HCT116 (cell line): Measurements from ENCODE around the gene SRGAP1. TPM values are rescaled to one million over a fixed set of nuclear protein-coding genes. Genes with fewer than 3 reads are reported as not detected.

Source experiments
- ATAC-seq: fragments of 200-7000 bp; cut with Tn5 transposase; 2 replicates; pipeline ENCODE4 v1.9.1; 2020; ENCODE audit warnings: mild to moderate bottlenecking, moderate library complexity
- BruUV-seq: library from RNA; stranded (reverse); fragments of 400-500 nt; replicated peaks from 2 replicates; lab custom pipeline; 2021; lab: Mats Ljungman, UMichigan
- CTCF ChIA-PET: fragments of 300-600 bp; sonication (Branson Sonifier 250); formaldehyde crosslinking; loops from one replicate; lab custom pipeline; 2021; ENCODE audit warnings: antibody characterized with exemption; lab: Charles Lee
- POLR2A ChIA-PET: fragments of 300-600, 350-600 bp; sonication (Branson Sonifier 250); formaldehyde crosslinking; loops from one replicate; lab custom pipeline; 2021; ENCODE audit warnings: antibody characterized with exemption; lab: Charles Lee
- RAD21 ChIA-PET, 2 experiments: fragments of 300-600 bp; sonication (Branson Sonifier 250); formaldehyde crosslinking; loops; one replicate each; lab custom pipeline; 2023; ENCODE audit warnings: low total read pairs in 2 of 2; ENCODE audit not compliant: uncharacterized antibody in 2 of 2, unreplicated experiment in 2 of 2, low non-redundant PET in 1 of 2; lab: Charles Lee
- DNase-seq: peaks from one replicate; pipeline ENCODE4 v3.0.0-alpha.2; 2010; ENCODE audit warnings: low read depth, low spot score
- H2AFZ ChIP-seq: fragments of 200-600 bp; shearing (Covaris generic), sonication (generic); 2 replicates; pipeline ENCODE4 v1.6.1; 2017; ENCODE audit warnings: low read depth, mixed run types, mixed read lengths, antibody characterized with exemption, low read length; ENCODE audit not compliant: poor library complexity, severe bottlenecking
- H3K27ac ChIP-seq: 2 replicates; pipeline ENCODE4 v1.5.1; 2012; ENCODE audit warnings: low read depth, low read length
- H3K27me3 ChIP-seq: fragments of 200-600 bp; sonication (generic); 2 replicates; pipeline ENCODE4 v1.6.1; 2016; ENCODE audit warnings: mixed run types, low read length, mixed read lengths; ENCODE audit not compliant: insufficient read depth
- H3K36me3 ChIP-seq, 2 experiments: fragments of 200-500 bp in 1 of 2; fragments of 200-600 bp in 1 of 2; sonication (Bioruptor generic) in 1 of 2; sonication (generic) in 1 of 2; 2 replicates each; pipeline versions ENCODE4 v1.5.1 to v1.6.1; 2014 to 2016; ENCODE audit warnings: low read length in 2 of 2, inconsistent platforms in 1 of 2, mixed read lengths in 1 of 2, mixed run types in 1 of 2; ENCODE audit not compliant: insufficient read depth in 2 of 2, control insufficient read depth in 1 of 2
- H3K4me1 ChIP-seq, 2 experiments: fragments of 200-600 bp in 1 of 2; sonication (generic) in 1 of 2; 2 replicates each; pipeline versions ENCODE4 v1.5.1 to v1.6.1; 2012 to 2017; ENCODE audit warnings: low read length in 2 of 2, inconsistent platforms in 1 of 2, mild to moderate bottlenecking in 1 of 2, mixed read lengths in 1 of 2, mixed run types in 1 of 2, moderate library complexity in 1 of 2; ENCODE audit not compliant: insufficient read depth in 2 of 2, control insufficient read depth in 1 of 2
- H3K4me2 ChIP-seq: fragments of 200-600 bp; sonication (generic); 2 replicates; pipeline ENCODE4 v1.6.1; 2017; ENCODE audit warnings: mixed run types, low read length, mixed read lengths
- H3K4me3 ChIP-seq, 2 experiments: fragments of 200-600 bp in 1 of 2; sonication (generic) in 1 of 2; replicated peaks in 1 of 2; 2 replicates each; pipeline ENCODE4 v1.5.1; 2011 to 2016; ENCODE audit warnings: low read length in 2 of 2, control low read depth in 1 of 2, low read depth in 1 of 2, mild to moderate bottlenecking in 1 of 2, mixed read lengths in 1 of 2, mixed run types in 1 of 2
- H3K79me2 ChIP-seq: fragments of 200-600 bp; sonication (generic); 2 replicates; pipeline ENCODE4 v1.6.1; 2017; ENCODE audit warnings: mild to moderate bottlenecking, mixed run types, low read length, moderate library complexity, mixed read lengths; ENCODE audit not compliant: insufficient read depth
- H3K9ac ChIP-seq: fragments of 200-600 bp; sonication (generic); 2 replicates; pipeline ENCODE4 v1.6.1; 2016; ENCODE audit warnings: low read length, mixed read lengths
- H3K9me2 ChIP-seq: fragments of 200-600 bp; sonication (generic), shearing (Covaris generic); 2 replicates; pipeline ENCODE4 v1.6.1; 2017; ENCODE audit warnings: mixed run types, mild to moderate bottlenecking, moderate library complexity; ENCODE audit not compliant: insufficient read depth
- H3K9me3 ChIP-seq, 2 experiments: fragments of 200-500 bp in 1 of 2; fragments of 200-600 bp in 1 of 2; sonication (Bioruptor generic) in 1 of 2; sonication (generic) in 1 of 2; 2 replicates each; pipeline ENCODE4 v1.6.1; 2014 to 2017; ENCODE audit warnings: low read length in 2 of 2, mixed read lengths in 2 of 2, inconsistent platforms in 1 of 2, low read depth in 1 of 2, mild to moderate bottlenecking in 1 of 2, mixed run types in 1 of 2, moderate library complexity in 1 of 2; ENCODE audit not compliant: control insufficient read depth in 1 of 2, insufficient read depth in 1 of 2
- H4K20me1 ChIP-seq: fragments of 200-600 bp; sonication (generic), shearing (Covaris generic); 2 replicates; pipeline ENCODE4 v1.6.1; 2017; ENCODE audit warnings: mixed run types, mild to moderate bottlenecking, moderate library complexity; ENCODE audit not compliant: insufficient read depth
- CBX3 ChIP-seq: IDR thresholded peaks from 2 replicates; pipeline ENCODE4 v1.6.1; 2012; ENCODE audit warnings: low read depth
- EZH2phosphoT487 ChIP-seq: fragments of 200-600 bp; IDR thresholded peaks from 2 replicates; pipeline ENCODE4 v1.6.1; 2018; ENCODE audit warnings: antibody characterized with exemption, borderline replicate concordance
- JUND ChIP-seq: IDR thresholded peaks from 2 replicates; pipeline ENCODE4 v1.6.1; 2012
- POLR2A ChIP-seq: IDR thresholded peaks from 2 replicates; pipeline ENCODE4 v1.7.0; 2011; ENCODE audit warnings: borderline replicate concordance; ENCODE audit not compliant: insufficient read depth, insufficient read length; ENCODE audit errors: extremely low read depth
- POLR2AphosphoS5 ChIP-seq: IDR thresholded peaks from 2 replicates; pipeline ENCODE4 v1.6.1; 2011; ENCODE audit warnings: mild to moderate bottlenecking, low read depth, low read length, moderate library complexity
- RAD21 ChIP-seq: IDR thresholded peaks from 2 replicates; pipeline ENCODE4 v1.6.1; 2012; ENCODE audit warnings: low read depth, mild to moderate bottlenecking
- SP1 ChIP-seq: IDR thresholded peaks from 2 replicates; pipeline ENCODE4 v1.6.1; 2012; ENCODE audit warnings: low read depth
- SRF ChIP-seq: IDR thresholded peaks from 2 replicates; pipeline ENCODE4 v1.6.1; 2012; ENCODE audit warnings: low read depth
- YY1 ChIP-seq: IDR thresholded peaks from 2 replicates; pipeline ENCODE4 v1.6.1; 2011; ENCODE audit warnings: low read length, low read depth, moderate library complexity, mild to moderate bottlenecking; ENCODE audit not compliant: insufficient replicate concordance; ENCODE audit errors: extremely low read depth
- ZNF274 ChIP-seq: fragments of 200-500 bp; sonication (Bioruptor generic); IDR thresholded peaks from 2 replicates; pipeline ENCODE4 v1.6.1; 2014; ENCODE audit warnings: mild to moderate bottlenecking, low read depth, low read length, inconsistent platforms
- intact Hi-C: fragments of 100-400 bp; cut with micrococcal nuclease; formaldehyde crosslinking; loops from 2 replicates; pipeline ENCODE4 v1.10.0; 2022
- total RNA-seq: library from RNA; stranded (reverse); gene quantifications from one replicate; pipeline ENCODE4 v1.2.1, GENCODE V29; 2021; ENCODE audit not compliant: unreplicated experiment
- TF ChIP-seq, protein P1 (sequence below): IDR thresholded peaks from 2 replicates; pipeline ENCODE4 v1.6.1; 2012
- TF ChIP-seq, protein P2 (sequence below): IDR thresholded peaks from 2 replicates; pipeline ENCODE4 v1.6.1; 2011; ENCODE audit warnings: mild to moderate bottlenecking, low read length, moderate library complexity; ENCODE audit not compliant: insufficient replicate concordance; ENCODE audit errors: extremely low read depth

SRGAP1 gene
- total RNA-seq, 1 experiment from 2014 or later, result 16.6 TPM

DNA sequence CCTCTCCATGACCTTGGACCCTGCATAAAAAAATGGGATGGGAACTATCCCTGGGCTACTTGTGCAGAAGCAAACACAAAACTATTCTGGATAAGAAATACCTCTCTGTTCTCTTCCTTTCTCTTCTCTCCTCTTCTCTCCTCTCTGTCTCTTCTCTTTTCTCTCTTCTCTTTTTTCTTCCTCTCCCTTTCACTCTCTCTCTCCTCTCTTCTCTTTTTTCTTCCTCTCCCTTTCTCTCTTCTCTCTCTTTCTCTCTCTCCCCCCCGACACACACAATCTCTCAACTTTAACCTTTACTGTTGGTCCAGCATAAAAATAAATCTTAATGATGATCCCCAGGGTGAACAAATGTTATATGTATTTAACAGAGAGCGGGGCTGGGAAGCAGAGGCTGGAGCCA, 141.4 kb downstream of the SRGAP1 start (continued):
- TF ChIP-seq SRF, result no peak

DNA sequence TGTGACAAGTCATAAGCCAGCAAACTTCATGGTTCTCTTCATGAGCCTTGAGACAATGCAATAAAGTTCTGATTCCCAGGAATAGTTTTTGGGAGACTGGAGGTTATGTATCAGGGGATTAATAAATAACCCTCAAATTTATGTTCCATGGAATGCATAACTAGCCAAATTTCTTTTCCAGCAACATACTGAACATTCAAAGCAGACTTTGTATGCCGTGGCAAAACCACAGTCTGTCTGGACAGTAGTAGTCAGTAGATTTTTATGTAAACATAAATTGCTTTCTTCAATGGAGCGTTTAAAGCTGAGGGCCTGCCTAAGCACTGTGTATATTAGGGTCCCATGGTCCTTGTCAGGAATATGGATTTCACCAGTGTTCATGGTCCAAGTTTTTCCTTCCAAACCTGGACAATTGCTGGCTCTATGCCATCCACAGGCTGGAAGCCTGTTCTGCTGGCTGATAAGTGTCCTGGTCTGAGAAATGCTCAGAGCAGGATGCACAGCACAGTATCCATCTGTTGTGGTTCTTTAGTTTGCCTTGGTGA, 144.9 kb downstream of the SRGAP1 start:
- CTCF ChIA-PET, result no interaction called here
- H3K4me1 ChIP-seq, result no peaks in the 10 kb centered on the region
- ATAC-seq (no peak), DNase-seq (no peak)
- no peaks in the 10 kb centered on the region for H3K9me3 ChIP-seq
- no peaks in the 10 kb centered on the region for H3K9me2 ChIP-seq
- H3K36me3 ChIP-seq, result no peaks in the 10 kb centered on the region
- no peak overlapping the region for H3K4me2 ChIP-seq
- POLR2A ChIA-PET, result no interaction called here
- no peak overlapping the region for H3K4me3 ChIP-seq
- no peaks in the 10 kb centered on the region for H4K20me1 ChIP-seq
- RAD21 ChIA-PET, result no interaction called here
- BruUV-seq, result no TSS peak
- H3K27ac ChIP-seq, result no peak overlapping the region
- H3K79me2 ChIP-seq, result no peaks in the 10 kb centered on the region
- H3K27me3 ChIP-seq, result no peaks in the 10 kb centered on the region
- TF ChIP-seq RAD21, result no peak
- no peak for TF ChIP-seq POLR2A
- no peak for TF ChIP-seq JUND
- no peak for TF ChIP-seq CBX3
- TF ChIP-seq EZH2phosphoT487, result no peak
- TF ChIP-seq YY1, result no peak
- TF ChIP-seq, protein P1, sequence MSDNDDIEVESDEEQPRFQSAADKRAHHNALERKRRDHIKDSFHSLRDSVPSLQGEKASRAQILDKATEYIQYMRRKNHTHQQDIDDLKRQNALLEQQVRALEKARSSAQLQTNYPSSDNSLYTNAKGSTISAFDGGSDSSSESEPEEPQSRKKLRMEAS, result no peak
- no peak for TF ChIP-seq SP1
- TF ChIP-seq, protein P2, sequence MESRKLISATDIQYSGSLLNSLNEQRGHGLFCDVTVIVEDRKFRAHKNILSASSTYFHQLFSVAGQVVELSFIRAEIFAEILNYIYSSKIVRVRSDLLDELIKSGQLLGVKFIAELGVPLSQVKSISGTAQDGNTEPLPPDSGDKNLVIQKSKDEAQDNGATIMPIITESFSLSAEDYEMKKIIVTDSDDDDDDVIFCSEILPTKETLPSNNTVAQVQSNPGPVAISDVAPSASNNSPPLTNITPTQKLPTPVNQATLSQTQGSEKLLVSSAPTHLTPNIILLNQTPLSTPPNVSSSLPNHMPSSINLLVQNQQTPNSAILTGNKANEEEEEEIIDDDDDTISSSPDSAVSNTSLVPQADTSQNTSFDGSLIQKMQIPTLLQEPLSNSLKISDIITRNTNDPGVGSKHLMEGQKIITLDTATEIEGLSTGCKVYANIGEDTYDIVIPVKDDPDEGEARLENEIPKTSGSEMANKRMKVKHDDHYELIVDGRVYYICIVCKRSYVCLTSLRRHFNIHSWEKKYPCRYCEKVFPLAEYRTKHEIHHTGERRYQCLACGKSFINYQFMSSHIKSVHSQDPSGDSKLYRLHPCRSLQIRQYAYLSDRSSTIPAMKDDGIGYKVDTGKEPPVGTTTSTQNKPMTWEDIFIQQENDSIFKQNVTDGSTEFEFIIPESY, result no peak
- no peak for TF ChIP-seq POLR2AphosphoS5
- no peak for TF ChIP-seq ZNF274
- H2AFZ ChIP-seq, result no peak overlapping the region
- H3K9ac ChIP-seq, result no peak overlapping the region
- intact Hi-C loops, result no loop called here
